ENCODE measurements around the gene PVALEF.
A peak's percentile ranks its signal among the peaks of the same experiment; 100 is the strongest.

Gene PVALEF

DNA sequence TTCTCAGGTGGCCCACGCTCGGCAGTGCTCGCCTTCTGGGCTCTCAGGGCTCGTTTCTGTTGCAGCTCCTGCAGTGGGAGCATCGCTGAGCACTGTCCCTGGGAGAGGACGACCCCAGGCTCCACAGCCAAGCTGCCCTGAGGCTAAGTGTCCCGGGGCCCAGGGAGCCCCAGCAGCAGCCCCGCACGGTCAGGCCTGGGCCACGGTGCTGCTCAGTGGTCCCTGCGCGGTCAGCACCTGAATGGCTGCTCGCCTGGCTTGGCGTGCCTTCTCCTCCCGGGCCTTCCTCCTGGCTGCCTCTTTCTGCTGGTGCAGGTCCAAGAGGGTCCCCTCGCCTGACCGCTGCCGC lies 34.1 kb downstream of the PVALEF start:
- DNase-seq: no peak

DNA sequence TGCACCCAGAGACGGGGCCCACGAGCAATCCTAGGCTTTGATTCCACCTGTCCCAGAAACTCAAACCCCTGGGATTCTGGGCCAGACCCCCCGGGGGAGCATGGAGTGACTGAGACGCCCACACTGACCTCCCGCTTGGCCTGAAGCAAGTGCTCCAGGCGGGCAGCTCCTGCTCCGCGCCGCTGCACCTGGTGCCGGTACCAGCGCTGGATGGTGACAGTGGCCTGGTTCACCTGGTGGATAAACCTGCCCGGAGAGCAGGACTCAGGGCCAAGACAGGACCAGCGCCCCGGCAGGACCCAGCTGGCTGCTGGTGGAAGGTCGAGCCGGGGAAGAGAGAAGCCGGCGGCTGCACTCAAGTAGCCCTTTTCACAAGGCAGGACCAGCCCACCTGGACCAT lies 34.9 kb downstream of the PVALEF start:
- no peak for DNase-seq

DNA sequence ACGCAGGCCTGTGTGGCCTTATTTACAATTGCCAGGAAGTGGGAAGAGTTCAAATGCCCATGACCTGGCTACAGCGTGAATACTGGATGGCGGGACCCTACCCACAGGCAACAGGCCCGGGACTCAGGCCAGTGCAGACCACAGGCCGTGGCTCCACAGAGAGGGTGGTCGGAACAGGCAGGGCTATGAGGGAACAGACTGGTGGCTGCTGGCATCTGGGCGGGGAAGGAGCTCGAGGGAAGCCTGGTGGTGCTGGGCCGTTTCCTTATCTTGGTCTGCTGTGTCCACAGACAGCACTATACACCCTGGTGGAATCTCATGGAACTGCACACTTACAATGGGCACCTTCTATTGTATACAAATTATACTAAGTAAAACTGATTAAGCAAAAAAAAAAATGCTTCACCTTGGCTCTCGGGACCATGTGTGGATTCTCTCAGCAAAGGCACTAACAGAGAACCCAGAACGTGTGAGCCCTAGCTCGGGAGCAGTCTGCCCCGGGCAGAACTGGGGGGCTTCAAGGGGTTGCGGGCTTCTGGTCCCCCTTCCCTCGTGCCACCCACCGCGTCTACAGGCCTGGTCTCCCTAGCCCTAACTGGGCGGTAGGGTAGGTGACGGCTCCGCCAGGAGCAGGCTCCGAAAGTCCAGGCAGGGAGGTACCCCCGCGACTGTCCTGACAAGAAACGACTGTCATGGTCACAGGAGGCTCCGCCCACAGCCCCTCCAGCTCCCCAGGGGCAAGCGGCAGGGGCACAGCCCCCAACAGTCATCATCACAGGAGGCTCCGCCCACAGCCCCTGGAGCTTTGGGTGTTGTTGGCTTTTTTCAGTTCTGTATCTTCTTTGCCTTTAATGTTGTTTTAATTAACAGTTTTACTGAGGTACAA lies 35.6 kb downstream of the PVALEF start:
- peak; percentile 92 for DNase-seq

DNA sequence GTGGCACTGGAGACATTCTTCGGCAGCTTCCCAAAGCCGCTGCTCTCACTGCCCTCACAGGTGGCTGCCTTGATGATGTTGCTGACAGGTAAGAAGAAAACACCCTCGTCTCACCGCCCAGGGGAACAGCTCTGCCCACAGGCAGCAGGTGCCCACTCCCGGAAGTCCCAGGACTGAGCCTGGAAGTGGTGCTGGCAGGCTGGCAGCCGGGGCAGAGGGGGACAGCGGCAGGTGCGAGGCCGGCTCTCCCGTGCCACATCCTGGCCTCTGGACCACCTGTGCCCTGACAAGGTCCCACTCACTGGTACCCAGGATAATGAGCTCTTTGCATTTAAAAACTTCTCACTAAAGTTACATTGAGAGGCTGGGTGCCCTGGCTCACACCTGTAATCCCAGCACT lies 37.0 kb downstream of the PVALEF start:
- DNase-seq: no peak

DNA sequence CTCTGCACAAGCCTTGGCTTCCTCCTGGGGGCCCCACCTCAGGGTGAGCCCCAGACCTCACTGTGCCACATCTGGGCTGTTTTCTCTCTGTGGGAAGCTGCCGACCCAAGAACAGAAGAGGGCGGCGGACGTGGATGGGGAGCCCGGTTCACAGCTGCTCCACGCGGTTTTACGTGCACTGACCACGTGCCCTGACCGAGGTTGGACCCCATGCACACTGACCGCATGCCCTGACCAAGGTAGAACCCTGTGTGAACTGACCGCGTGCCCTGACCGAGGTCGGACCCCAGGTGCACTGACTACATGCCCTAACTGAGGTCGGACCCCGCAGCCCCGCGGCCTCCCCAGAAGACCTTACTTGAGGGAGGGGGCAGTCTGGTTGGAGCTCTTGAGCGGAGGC lies 37.8 kb downstream of the PVALEF start:
- DNase-seq: no peak

DNA sequence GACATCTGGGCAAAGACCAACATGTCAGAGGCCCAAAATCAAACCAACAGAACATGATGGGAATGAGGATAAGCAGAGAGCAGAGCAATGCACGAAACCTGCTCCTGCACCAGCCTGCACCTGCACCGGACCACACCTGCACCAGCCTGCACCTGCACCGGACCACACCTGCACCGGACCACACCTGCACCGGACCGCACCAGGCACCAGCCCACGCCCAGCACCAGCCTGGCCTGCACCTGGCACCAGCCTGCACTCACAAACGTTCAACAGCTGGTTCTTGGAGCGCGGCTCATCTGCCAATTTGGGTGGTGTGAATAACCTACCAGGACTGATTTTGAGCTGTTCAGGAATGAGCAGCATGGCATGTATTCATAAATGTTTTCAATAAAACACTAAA lies 39.3 kb downstream of the PVALEF start:
- no peak for DNase-seq

DNA sequence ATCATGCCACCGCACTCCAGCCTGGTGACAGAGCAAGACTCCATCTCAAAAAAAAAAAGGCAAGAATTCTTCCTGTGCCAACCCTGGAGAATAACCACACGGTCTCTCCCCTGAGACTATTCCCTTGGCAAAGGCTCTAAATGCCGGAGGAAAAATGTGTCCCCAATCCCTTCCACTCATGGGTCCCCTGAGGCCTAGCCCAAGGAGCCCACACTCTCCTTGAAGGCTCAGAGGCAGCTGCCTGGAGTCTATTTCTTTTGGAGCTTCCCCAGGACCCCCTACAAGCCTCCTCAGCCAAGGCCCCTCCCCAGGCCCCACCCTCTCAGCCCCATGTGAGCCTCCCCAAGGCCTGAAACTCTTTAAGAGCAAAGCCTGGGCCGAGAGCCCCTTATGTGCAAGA lies 40.9 kb downstream of the PVALEF start:
- no peak for DNase-seq

DNA sequence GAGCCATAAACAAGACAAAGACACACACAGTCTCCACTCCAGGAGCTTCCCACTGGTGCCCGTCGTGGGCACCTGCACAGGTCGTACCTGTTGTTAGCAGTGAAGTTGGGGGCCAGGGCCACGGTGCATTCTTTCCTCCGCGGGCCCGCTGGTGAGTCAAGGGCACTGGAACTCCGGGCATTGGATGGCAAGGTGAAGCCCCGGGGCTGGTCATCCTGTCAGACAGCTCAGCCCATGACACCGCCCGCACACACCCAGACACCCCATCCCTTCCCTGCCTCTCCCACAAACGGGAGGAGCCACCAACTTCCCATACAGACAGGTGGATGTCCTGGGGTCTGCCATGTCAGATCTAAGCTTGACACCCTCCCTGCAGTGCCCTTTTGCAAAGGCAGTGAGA lies 41.4 kb downstream of the PVALEF start:
- DNase-seq: no peak

DNA sequence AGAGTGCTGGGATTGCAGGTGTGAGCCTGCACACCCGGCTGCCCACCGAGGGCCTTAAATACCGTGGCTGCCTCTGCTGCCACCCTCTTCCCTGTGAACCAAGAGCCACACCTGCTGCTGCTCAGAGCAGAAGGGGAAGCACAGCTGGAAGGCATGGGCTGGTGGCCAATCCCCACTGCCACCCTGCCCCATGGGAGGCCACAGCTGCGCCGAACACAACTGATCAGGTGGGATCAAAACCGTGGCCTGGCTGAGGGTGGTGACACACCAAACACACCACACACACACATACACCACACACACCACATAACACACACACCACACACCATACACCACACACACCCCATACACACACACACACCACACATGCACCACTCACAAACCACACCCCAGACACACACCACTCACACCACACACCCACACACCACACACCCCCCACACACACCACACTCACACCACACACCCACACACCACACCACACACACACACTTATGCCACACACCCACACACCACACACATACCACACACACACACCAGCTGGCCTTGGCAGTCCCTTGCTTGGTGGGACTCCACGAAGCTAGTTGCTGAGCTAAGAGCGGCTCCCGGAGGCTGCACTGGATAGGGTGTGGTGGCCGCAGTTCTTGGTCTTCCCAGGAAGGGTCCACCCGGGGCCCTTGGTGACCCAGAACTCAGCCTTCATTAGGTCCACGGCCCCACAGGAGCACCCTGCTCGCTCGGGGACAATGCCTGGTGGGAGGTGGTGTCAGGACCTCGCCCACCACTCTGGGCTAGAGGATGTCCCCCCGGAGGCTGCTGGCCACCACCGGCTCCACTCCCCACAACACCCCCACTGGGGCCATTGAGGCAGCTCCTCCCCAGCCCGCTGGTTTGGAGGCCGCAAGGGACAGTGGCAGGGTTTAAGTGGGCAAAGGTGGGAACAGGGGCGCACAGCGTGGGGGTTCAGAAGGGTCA lies 42.6 kb downstream of the PVALEF start:
- DNase-seq: peak; percentile 35

DNA sequence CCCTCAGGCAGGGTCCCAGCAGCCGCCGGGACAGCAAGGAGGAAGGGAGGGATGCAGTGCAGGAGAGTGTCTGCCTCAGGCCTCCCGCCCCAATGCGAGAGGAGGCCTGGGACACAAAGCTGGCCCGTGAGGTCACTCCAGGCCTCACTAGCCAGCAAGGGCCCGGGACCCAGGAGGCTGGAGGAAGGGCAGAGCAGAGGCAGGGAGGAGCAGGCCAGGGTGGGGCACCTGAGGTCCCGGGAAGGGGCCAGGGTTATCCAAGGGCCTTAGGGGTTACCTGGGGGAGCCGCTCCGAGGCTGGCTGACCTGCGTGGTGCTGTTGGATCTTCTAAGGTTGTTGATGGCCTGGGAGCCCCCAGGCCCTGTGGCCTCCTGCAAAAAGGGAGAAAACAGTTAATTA lies 43.3 kb downstream of the PVALEF start:
- no peak for DNase-seq

DNA sequence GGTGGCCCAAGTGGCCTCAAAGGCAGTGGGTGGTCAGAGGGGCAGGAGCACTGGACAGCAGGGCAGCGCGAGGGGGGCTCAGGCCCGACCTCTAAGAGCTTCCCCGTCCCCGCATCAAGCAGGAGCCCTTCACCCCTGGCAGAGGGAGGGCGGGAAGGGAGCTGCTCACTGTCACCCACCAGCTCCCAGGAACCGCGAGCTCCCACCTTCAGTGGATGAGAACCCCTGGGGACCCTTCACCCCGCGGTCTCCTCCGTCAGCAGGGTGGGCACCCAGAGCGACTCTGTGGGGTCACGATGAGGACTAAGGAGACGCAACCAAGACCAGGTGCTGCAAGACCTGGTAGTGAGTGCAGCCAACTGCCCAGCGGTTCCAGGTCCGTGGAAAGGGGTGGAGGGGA lies 43.8 kb downstream of the PVALEF start:
- no peak for DNase-seq

DNA sequence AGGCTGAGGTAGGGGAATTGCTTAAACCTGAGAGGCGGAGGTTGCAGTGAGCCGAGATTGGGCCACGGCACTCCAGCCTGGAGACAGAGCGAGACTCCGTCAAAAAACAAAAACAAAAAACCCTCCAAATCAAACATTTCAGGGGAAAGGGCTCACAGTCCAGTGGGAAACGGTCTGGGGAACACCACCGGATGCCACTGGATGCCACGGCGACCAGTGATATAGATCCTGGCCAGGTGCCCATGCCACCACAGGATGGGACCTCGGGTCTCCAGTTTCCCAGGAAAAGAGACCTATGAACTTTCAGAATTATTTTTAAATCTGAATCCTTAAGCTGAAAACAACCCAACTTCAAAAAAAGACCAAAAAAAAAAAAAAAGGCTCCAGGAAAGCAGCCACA lies 45.2 kb downstream of the PVALEF start:
- no peak for DNase-seq

DNA sequence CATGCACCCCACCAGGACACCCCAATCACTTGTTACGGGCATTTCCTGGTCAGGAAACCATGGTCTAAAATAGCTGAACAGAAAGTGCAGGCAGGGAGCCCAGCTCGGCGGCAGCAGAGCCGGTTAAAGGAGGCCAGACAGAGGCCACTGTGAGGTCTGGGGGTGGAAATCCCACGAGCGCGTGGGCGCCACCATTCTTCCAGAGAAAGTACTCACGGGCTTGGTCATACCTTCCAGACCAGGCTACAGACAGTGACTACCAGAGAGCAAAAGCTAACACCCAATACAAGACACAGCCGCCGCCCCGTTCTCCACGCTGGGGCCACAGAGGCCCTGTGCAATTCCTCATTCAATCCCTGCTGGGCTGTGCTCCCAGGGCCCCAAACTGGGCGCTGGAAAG lies 45.6 kb downstream of the PVALEF start:
- no peak for DNase-seq

DNA sequence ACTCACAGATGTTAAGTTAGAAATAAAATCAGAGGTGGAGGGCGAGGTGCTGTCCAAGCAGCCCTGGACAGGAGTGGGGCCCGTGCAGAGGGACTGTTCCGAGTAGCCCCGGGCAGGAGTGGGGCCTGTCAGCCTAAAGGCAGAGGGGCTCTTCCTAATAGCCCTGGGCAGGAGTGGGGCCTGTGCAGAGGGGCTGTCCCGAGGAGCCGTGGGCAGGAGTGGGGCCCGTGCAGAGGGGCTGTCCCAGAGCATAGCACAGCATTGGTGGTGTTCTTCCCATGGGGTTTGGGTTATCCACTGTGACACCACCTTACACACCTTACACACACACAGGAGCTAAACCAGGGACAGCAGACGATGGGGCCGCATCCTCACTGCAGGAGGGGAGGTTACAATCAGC lies 47.1 kb downstream of the PVALEF start:
- DNase-seq: no peak

DNA sequence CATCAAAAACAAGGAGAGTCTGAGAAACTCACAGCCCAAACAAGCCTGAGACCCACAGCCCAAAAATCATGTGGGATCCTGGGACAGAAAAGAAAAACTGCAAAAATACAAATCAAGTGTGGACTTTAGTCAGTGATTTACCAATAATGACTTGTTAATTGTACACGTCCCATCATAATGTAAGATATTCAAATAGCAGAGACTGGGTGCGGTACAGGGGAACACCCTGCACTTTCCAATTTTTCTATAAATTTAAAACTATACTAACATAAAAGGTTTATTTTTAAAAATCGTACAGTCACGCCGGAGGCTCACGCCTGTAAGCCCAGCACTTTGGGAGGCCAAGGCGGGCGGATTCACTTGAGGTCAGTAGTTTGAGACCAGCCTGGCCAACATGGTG lies 48.7 kb downstream of the PVALEF start:
- DNase-seq: no peak

DNA sequence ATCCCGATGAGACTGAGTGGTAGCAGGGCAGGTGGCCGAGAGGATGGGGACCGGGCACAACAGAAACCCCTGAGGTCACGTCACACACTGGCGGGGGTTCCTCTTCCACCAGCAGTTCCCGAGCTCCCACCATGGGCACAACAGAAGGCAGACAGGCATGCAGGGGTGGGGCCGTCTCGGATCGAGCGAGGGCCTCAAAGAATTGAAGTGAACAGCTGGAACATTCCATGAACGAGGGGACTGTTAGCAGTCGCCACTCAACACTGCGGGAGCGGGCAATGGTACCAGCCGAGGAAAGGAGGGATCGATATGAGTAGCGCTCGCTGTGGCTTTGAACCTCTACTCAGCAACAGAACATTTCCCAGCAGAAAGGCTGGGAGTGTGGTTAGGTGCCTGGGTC lies 52.2 kb downstream of the PVALEF start:
- DNase-seq: no peak

DNA sequence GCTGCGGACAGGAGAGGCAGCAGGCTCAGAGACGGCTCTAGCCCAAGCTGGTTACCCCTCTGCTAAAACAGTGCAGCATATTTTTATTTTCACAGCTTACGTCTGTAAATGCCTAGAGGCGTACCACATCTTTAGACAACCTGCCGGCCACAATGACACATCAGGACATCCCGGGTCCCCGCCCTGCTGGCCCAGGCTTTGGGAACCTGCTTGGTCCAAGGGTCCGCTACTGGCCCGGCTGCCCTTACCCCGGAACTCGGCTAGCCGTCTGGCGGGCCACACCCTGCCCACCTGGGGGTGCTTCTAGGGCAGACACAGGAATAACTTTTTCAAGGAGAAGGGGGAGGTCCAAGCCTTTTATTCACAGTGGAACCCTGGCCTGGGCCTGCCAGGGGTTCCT lies 53.2 kb downstream of the PVALEF start:
- no peak for DNase-seq

DNA sequence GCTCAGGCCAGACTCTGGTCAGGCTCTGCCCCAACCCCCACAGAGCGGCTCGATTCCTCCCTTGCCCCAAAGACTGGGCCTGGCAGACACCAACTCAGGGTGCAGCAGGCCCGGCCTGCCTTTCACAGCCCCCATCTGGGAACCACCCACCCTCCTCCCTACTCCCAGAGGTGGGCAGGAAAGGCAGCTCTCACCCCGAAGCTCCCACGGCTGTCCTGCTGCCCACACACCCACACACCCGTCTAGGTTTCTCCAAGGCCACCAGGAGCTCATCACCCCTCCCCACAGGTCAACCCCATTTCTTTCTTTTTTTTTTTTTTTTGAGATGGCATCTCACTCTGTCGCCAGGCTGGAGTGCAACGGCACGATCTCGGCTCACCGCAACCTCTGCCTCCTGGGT lies 53.7 kb downstream of the PVALEF start:
- no peak for DNase-seq

DNA sequence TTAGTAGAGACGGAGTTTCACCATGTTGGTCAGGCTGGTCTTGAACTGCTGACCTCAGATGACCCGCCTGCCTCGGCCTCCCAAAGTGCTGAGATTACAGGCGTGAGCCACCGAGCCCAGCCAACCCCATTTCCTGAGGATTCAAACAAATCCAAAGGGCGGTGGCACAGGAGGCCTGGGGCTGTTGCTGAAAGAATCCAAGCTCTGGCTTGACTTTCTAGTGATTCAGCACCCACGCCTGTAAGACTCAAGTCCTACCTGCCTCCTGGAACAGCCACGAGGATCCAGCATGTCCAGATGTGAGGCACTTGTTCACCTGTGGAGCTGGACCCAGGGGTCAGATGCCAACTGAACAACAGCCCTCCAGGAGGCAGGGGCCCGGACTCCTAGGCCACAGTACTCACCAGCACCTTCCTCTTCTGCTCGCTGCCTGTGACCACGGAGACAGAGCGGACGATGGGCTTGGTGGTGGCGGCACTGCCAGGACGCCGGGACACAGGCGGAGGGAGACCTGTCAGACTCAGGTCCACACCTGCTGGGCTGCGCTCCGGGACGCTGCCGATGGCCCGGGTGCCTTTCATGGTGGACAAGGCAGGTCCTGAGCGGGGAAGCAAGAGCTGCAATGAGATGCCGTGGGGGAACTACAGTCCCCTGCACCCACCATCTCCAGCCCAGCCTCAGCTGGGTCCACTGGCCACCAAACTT lies 54.3 kb downstream of the PVALEF start:
- DNase-seq: no peak

DNA sequence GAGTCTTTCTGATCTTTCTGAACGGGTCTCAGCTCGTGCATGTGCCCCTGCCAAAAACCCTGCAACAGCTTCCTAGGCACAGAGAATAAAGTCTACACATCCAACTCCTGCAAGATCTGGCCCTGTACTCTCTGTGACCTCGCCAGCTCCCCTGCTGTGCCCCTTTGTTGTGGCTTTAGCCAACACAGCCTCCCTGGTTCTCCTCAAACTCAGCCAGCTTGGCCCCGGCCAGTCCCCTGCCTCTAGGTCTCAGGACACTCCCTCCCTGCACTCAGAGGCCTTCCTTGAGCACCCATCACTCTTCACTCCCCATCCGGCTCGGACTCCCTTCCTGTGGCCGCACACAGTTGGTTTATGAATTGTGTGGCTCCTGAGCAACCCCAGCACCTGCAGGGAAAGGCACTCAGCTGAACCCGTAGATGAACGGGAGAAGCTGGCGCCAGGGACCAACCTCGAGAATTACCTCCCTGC lies 56.1 kb downstream of the PVALEF start:
- no peak for DNase-seq

DNA sequence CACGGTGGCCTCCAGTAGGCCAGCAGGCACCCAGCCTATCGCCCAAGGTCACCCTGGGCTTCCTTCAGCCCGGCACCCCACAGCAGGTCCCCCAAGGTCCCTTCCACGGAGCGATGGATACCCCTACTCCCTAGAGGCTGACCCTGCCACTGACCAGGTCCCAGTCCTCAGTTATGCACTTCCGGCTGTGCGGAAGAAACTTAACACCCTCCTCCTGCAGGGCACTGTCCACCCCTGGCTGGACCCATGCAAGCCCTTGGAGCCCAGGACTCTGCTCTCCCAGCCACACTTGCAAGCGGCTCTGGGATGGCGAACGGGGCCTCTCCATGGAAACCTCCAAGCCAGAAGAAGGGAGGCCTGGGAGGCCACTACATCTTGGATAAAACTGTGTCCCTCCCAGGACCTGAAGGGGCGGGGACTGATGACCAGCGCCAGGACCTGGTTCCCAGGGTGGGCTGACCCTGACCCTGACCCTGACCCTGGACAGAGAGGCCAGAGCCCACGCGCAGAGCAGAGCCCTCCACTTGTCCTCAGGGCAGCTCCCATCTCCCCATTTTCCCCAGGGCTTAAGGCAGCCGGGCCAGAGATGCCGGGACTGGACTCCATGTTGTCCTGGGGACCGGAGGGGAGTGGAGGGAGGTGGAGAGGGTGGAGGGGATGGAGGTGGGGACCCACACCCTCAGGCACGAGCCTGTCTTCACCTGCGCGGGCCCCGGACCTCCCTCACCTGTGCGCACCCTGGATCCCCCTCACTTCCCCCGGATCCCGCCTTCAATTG lies 56.7 kb downstream of the PVALEF start:
- DNase-seq: no peak

DNA sequence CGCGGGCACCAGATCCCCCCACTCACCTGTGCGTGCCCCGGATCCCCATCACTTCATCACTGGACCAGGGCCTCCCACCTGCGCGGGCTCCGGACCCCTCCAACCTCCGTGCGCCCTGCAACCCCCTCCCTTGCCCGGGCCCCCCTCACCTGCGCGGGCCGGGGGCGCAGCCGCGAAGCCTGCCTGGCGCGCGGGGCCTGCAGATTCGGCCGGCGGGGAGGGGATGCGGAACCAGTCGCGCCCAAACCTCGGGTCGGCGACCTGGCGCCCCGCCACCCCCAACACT lies 57.3 kb downstream of the PVALEF start:
- no peak for DNase-seq

All from hematopoietic multipotent progenitor cell treated with erythropoietin and hydrocortisone succinate and interleukin-3 and kit ligand, for 8 days (in vitro differentiated cells).